ENCODE measurements around the gene MYH15.

GRCh38 chr3:108403198-108403597 lies 107.2 kb downstream of the MYH15 start:
- TF ChIP-seq EP300 (IDR thresholded peaks at IDR 0.05): no peak
- TF ChIP-seq CTCF (IDR thresholded peaks at IDR 0.05): no peak
- no peak for TF ChIP-seq POLR2A (IDR thresholded peaks at IDR 0.05)
- TF ChIP-seq POLR2AphosphoS5 (IDR thresholded peaks at IDR 0.05): no peak
